A673 (cell line): ENCODE results near the gene PFKFB4.

Source experiments
- EZH2 ChIP-seq: fragments of 200-600 bp; sonication (generic); IDR thresholded peaks from 2 replicates; pipeline ENCODE4 v1.6.1; 2017; ENCODE audit warnings: borderline replicate concordance, low read depth, mild to moderate bottlenecking, mixed read lengths, antibody characterized with exemption, low read length; ENCODE audit not compliant: poor library complexity, severe bottlenecking
- TF ChIP-seq, protein P1 (sequence below): fragments of 300-800, 200-600 bp; sonication (generic); conservative IDR thresholded peaks from 2 replicates; pipeline ENCODE4 v1.5.1; 2017; ENCODE audit warnings: low read depth, mild to moderate bottlenecking, antibody characterized with exemption, low read length, moderate library complexity, mixed read lengths

DNA sequence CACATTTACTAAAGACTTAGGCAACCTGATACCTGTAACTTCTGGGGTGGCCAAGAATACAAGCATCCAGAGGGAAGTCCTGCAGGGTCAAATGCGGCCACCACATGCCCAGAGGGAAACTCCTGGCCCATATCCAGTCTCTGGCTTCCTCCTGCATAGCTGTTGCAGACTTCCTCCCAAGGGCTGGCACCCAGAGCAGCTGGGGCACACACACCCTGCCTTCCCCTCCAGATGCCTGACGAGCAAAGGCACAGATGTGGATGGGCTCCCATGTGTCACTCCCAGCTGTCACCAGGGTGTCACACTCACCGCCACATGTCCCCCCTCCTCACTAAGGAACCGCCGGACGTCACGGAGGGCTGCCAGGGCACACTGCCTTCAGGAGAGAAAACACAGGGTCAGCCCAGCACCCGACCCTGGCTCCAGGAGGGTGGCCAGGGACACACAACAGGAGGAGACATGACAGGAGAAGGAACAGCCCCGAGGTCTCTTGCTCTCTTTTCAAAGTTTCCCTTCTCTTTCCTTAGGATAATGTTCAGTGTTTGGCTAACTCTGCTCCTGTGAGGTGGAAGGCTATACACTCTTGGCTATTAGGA, 13.2 kb downstream of the PFKFB4 start:
- TF ChIP-seq, protein P1, sequence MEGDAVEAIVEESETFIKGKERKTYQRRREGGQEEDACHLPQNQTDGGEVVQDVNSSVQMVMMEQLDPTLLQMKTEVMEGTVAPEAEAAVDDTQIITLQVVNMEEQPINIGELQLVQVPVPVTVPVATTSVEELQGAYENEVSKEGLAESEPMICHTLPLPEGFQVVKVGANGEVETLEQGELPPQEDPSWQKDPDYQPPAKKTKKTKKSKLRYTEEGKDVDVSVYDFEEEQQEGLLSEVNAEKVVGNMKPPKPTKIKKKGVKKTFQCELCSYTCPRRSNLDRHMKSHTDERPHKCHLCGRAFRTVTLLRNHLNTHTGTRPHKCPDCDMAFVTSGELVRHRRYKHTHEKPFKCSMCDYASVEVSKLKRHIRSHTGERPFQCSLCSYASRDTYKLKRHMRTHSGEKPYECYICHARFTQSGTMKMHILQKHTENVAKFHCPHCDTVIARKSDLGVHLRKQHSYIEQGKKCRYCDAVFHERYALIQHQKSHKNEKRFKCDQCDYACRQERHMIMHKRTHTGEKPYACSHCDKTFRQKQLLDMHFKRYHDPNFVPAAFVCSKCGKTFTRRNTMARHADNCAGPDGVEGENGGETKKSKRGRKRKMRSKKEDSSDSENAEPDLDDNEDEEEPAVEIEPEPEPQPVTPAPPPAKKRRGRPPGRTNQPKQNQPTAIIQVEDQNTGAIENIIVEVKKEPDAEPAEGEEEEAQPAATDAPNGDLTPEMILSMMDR, result no peak
- TF ChIP-seq EZH2, result no peak
